Muscle layer of duodenum (tissue), 2 donors: ENCODE data around the gene RGS7.
"Not testable (repeated sequence)": the region's sequence is repeated elsewhere in the genome, so short reads cannot be mapped to it uniquely, and the experiment has no call there.

Source experiments
- H3K27ac ChIP-seq: one replicate; pipeline ENCODE4 v1.7.0; 2013; ENCODE audit warnings: mild to moderate bottlenecking, low read length
- H3K27me3 ChIP-seq: one replicate; pipeline ENCODE4 v1.7.0; 2013; ENCODE audit warnings: low read depth, mild to moderate bottlenecking, control low read depth, low read length
- H3K36me3 ChIP-seq, 2 donors: one replicate each; pipeline ENCODE4 v1.7.0; 2013; ENCODE audit warnings: low read length in 2 of 2, control low read depth in 1 of 2, mild to moderate bottlenecking in 1 of 2; ENCODE audit not compliant: insufficient read depth in 2 of 2, control insufficient read depth in 1 of 2
- H3K4me1 ChIP-seq, 2 donors: one replicate each; pipeline ENCODE4 v1.7.0; 2013; ENCODE audit warnings: low read length in 2 of 2, mild to moderate bottlenecking in 2 of 2, control low read depth in 1 of 2, moderate library complexity in 1 of 2; ENCODE audit not compliant: insufficient read depth in 2 of 2, control insufficient read depth in 1 of 2
- H3K4me3 ChIP-seq, 2 donors: one replicate each; pipeline ENCODE4 v1.7.0; 2013; ENCODE audit warnings: low read length in 2 of 2, low read depth in 1 of 2, mild to moderate bottlenecking in 1 of 2
- H3K9me3 ChIP-seq, 2 donors: one replicate each; pipeline ENCODE4 v1.7.0; 2013; ENCODE audit warnings: low read length in 2 of 2, control low read depth in 1 of 2, mild to moderate bottlenecking in 1 of 2; ENCODE audit not compliant: control insufficient read depth in 1 of 2
- donor health status: healthy.

RGS7 gene

DNA sequence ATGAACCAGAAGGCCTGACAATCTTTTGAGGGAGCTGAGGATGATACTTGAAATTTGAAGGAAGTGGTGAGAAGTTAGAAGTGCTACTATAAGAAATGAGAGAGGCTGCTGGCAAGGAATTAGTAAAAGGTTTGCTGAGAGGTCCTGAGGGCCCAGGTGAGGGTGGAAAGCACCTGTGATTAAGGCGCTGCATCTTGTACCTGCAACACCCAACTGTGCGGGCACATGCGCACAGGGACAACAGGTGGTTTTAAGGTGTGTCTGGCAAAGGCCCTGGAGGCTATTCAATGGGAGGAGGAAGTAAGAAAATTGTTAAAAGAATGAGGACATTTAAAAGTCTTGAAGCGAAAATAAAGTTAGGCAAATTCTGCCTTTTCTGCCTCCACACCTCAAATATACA is 349.3 kb downstream of the RGS7 start:
- Histone ChIP-seq H3K4me3 (no peak overlapping the region), H3K27ac (no peak overlapping the region), H3K36me3 (no peaks in the 10 kb centered on the region), H3K9me3 (no peaks in the 10 kb centered on the region), H3K4me1 (no peaks in the 10 kb centered on the region), H3K27me3 (no peaks in the 10 kb centered on the region)

DNA sequence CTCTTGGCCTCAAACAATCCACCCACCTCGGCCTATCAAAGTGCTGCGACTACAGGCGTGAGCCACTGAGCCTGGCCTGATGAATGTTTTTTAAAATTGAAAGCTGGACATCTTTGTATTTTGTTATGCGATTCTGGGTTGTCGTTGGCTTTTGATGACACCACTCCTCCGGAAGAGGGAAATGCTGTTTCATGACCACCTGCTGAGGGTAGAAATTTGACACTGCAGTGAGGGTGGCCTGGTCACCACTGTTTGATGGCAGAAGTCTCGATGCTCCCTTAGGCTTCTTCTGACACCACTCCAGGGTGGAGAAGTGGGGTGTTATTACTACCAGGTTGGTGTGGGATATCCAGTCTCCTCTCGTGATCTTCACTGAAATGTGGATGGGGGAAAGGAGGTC is 357.2 kb downstream of the RGS7 start:
- Histone ChIP-seq H3K27ac (no peak overlapping the region), H3K4me1 (no peaks in the 10 kb centered on the region), H3K36me3 (no peaks in the 10 kb centered on the region), H3K4me3 (no peak overlapping the region), H3K9me3 (no peaks in the 10 kb centered on the region), H3K27me3 (no peaks in the 10 kb centered on the region)

DNA sequence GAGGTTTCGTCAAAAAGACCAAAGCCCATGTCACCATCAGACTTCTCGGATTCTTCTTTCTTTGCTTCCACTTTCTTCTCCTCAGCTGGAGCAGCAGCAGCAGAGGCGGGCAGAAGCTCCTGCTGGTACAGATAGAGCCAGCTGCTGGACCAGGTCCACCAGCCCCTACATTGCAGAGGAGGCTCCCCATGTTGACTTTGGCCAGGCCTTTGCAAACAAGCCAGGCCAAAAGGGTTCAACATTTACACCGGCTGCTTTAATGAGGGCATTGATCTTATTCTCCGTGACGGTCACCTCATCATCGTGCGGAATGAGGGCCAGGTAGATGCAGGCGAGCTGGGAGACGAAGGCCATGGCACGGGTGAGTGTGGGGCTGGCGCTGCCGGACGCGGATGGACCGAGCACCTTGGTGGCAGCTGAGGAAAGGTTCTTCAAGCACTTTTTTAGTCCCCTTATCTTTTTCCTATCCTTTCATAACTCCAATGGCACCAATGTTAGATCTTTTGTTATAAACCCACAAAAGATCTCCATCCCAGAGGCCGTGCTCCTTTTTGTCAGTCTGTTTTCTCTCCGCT is 358.5 kb downstream of the RGS7 start:
- no peaks in the 10 kb centered on the region for H3K4me1 ChIP-seq
- no peak overlapping the region for H3K4me3 ChIP-seq
- H3K36me3 ChIP-seq = no peaks in the 10 kb centered on the region
- no peak overlapping the region for H3K27ac ChIP-seq
- H3K9me3 ChIP-seq = no peaks in the 10 kb centered on the region
- H3K27me3 ChIP-seq = no peaks in the 10 kb centered on the region

DNA sequence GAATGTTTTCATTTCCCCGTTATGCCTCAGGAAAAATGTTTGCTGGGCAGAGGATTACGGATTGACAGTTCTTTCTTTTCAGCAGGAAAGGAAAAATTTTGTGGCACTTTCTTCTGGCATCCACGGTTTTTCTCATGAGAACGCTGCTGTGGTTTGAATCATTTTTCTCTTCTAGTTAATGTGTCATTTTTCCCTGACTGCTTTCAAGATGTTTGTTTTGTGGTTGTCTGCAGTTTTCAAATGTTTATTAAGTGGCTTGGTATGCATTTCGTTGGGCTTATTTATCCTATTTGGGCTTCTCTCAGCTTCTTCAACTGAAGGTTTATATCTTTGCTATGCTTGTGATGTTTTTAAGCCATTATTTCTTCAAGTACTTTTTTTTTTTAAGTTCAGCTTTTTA is 359.0 kb downstream of the RGS7 start:
- Histone ChIP-seq H3K27ac (no peak overlapping the region), H3K4me3 (no peak overlapping the region), H3K36me3 (no peaks in the 10 kb centered on the region), H3K9me3 (no peaks in the 10 kb centered on the region), H3K27me3 (no peaks in the 10 kb centered on the region), H3K4me1 (no peaks in the 10 kb centered on the region)

DNA sequence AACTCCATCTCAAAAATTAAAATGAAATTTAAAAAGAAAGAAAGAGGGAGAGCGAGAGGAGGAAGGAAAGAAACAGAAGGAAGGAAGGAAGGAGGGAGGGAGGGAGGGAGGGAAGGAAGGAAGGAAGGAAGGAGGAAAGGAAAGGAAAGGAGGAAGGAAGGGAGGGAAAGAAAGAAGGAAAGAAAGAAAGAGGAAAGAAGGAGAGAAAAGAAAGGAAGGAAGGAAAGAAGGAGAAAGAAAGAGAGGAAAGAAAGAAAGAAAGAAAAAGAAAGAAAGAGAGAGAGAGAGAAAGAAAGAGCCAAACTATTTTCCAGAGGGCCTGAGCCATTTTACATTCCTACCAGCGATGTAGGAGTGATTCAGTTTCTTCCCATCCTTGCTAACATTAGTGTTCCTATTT is 364.0 kb downstream of the RGS7 start:
- H3K4me1 ChIP-seq = no peaks in the 10 kb centered on the region
- no peaks in the 10 kb centered on the region for H3K36me3 ChIP-seq
- H3K27me3 ChIP-seq = no peaks in the 10 kb centered on the region
- no peak overlapping the region for H3K4me3 ChIP-seq
- no peaks in the 10 kb centered on the region for H3K9me3 ChIP-seq
- no peak overlapping the region for H3K27ac ChIP-seq

DNA sequence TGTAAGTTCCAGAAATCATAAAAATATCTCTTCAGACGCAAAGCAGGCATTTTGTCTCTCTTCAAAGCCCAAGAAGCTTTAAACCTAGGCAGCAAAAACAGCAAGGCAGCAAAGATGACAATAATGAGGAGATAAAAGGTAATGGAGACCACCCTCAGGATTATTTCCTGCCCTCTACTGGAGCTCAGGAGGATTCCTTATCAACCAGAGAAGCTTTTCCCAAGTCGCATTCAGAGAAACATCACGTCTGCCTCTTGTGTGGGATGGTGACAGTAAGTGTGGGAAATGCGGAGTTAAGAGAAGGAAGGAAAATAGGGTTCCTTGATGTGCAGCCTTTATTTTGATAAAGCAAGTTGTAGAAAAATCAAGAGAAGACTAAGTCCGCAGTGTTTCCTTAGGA is 365.8 kb downstream of the RGS7 start:
- H3K27ac ChIP-seq = no peak overlapping the region
- H3K4me3 ChIP-seq = no peak overlapping the region
- H3K27me3 ChIP-seq = no peaks in the 10 kb centered on the region
- H3K36me3 ChIP-seq = no peaks in the 10 kb centered on the region
- no peaks in the 10 kb centered on the region for H3K4me1 ChIP-seq
- H3K9me3 ChIP-seq = no peaks in the 10 kb centered on the region

DNA sequence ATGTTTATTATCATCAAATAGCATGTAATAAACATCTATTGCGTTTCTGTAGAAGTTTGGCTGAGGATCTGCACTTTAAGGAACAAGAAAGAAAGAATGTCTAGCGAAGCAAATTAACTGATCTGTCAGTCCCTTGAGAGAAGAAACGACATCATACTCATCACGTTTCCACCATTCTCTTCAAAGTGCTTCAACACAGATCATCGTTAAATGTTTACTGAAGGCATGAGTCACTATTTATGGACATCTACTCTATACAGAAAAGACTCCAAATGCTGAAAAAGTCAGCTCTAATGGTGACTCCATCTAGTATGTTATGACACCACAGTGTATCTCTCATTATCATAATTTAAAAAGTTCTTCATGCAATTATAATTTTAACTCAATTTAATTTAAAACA is 369.1 kb downstream of the RGS7 start:
- Histone ChIP-seq H3K36me3 (no peaks in the 10 kb centered on the region), H3K4me1 (no peaks in the 10 kb centered on the region), H3K9me3 (no peaks in the 10 kb centered on the region), H3K27me3 (no peaks in the 10 kb centered on the region), H3K4me3 (no peak overlapping the region), H3K27ac (no peak overlapping the region)

DNA sequence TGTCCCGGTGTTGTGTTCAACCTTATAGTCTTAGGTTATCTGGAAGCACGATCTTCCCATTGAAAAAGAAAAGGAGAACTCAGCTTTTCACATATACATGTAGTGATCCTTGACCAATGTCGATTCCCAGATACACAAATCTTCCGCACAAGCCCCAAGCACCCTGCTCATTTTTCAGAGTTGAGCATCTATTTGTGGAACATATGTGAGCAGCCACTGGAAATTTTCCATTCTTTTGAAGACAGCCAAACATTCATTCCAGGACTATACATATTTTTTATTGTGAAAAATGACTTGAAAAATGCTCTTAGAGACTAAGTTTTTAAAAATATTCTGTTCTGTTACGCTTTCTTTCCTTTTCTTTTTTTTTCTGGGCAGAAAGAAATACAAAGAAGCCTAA is 371.9 kb downstream of the RGS7 start:
- Histone ChIP-seq H3K27ac (no peak overlapping the region), H3K27me3 (no peaks in the 10 kb centered on the region), H3K36me3 (no peaks in the 10 kb centered on the region), H3K4me3 (no peak overlapping the region), H3K4me1 (no peaks in the 10 kb centered on the region), H3K9me3 (no peaks in the 10 kb centered on the region)

DNA sequence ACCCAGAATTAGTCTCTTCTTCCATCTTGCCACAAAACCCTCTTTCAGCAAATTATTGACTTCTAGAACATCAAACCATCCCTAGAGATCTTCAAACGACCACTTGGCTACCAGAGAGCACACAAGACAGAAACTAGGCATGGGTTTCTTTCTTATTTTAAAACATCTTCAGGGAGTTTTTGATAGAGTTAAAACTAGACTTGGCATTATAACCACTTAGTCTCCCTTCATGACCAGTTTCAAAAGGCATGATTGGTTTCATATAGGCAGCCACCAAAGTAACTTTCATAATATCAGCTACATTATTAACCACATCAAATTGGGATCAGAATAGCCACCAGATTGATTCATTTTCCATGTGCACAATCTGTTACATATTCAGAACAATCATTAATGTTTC is 376.7 kb downstream of the RGS7 start:
- Histone ChIP-seq H3K27me3 (no peaks in the 10 kb centered on the region), H3K36me3 (no peaks in the 10 kb centered on the region), H3K27ac (no peak overlapping the region), H3K9me3 (no peaks in the 10 kb centered on the region), H3K4me3 (no peak overlapping the region), H3K4me1 (no peaks in the 10 kb centered on the region)

DNA sequence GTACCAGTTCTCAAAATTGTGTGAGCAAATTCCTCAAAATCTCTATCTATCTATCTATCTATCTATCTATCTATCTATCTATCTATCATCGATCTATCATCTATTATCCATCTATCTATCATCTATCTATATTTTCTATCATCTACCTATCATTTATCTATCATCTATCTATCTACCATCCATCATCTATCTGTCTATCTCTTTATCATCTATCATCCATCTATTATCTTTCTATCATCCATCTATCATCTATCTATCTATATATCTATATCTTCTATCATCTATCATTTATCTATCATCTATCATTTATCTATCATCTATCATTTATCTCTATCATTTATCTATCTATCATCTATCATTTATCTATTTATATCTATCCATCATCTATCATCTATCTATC is 380.3 kb downstream of the RGS7 start:
- Histone ChIP-seq H3K36me3 (no peaks in the 10 kb centered on the region), H3K27ac (no peak overlapping the region), H3K9me3 (no peaks in the 10 kb centered on the region), H3K4me1 (no peaks in the 10 kb centered on the region), H3K27me3 (no peaks in the 10 kb centered on the region), H3K4me3 (no peak overlapping the region)

DNA sequence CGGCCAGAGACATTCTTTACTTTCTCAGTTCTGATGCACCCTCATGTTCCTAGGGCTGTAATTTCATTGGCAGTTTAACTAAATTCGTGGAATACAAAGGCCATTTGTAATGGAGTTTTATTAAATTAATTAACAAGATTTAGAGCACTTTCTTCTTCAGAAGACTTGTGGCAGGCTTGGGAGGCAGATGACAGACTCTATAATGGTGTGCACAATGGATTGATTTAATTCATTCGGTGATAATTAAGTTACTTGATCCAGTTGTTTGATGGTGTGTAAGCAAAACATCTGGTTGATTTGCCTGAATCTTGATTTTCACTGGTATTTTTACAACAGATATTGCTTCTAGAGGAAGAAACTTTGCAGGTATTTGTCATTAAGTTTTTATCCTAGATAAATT is 383.1 kb downstream of the RGS7 start:
- H3K4me1 ChIP-seq = no peaks in the 10 kb centered on the region

DNA sequence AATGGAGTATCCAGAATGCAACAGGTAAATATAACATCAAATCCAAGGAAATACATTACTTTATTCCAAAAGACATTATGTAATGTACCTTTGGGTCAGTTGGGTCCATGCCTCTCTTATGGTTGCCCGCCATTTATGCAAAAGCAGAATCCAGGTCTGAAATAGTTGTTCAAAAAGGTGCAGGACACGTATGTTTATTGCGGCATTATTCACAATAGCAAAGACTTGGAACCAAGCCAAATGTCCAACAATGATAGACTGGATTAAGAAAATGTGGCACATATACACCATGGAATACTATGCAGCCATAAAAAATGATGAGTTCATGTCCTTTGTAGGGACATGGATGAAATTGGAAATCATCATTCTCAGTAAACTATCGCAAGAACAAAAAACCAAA is 384.9 kb downstream of the RGS7 start:
- not testable (repeated sequence) for H3K4me3 ChIP-seq, H3K27ac ChIP-seq, H3K27me3 ChIP-seq, H3K9me3 ChIP-seq, H3K4me1 ChIP-seq, H3K36me3 ChIP-seq

More for the DNA sequence above, 383.1 kb downstream of the RGS7 start:
- Histone ChIP-seq H3K4me3 (no peak overlapping the region), H3K36me3 (no peaks in the 10 kb centered on the region), H3K9me3 (no peaks in the 10 kb centered on the region), H3K27ac (no peak overlapping the region), H3K27me3 (no peaks in the 10 kb centered on the region)
